OCI-LY3 (cell line): Measurements from ENCODE around the gene ACOX3.

ENCODE experiments used
- H2AFZ ChIP-seq: fragments of 200-600, 300-600 bp; shearing (Covaris generic); 2 replicates; pipeline ENCODE4 v1.6.0; 2014; ENCODE audit warnings: antibody characterized with exemption, low read depth, low read length
- H3K27ac ChIP-seq: fragments of 200-600, 300-600 bp; sonication (generic); 2 replicates; pipeline ENCODE4 v1.5.1; 2014; ENCODE audit warnings: mild to moderate bottlenecking, low read length, moderate library complexity, mixed read lengths
- H3K27me3 ChIP-seq: fragments of 200-600, 300-600 bp; sonication (generic); 2 replicates; pipeline ENCODE4 v1.6.1; 2014; ENCODE audit warnings: low read depth, low read length, mixed read lengths
- H3K36me3 ChIP-seq: fragments of 200-600, 300-600 bp; sonication (generic); replicated peaks from 2 replicates; pipeline ENCODE3; 2014; ENCODE audit warnings: low read depth, low read length, mixed read lengths
- H3K4me1 ChIP-seq: fragments of 300-600, 200-600 bp; sonication (generic); 2 replicates; pipeline ENCODE4 v1.6.1; 2014; ENCODE audit warnings: low read length, mixed read lengths
- H3K4me2 ChIP-seq: fragments of 200-600, 300-600 bp; sonication (generic); 2 replicates; pipeline ENCODE4 v1.6.1; 2014; ENCODE audit warnings: low read length, mixed read lengths
- H3K4me3 ChIP-seq: fragments of 300-600, 200-600 bp; sonication (generic); 2 replicates; pipeline ENCODE4 v1.5.1; 2014; ENCODE audit warnings: antibody characterized with exemption, mild to moderate bottlenecking, low read length, moderate library complexity
- H3K79me2 ChIP-seq: fragments of 300-600, 200-600 bp; shearing (Covaris generic); 2 replicates; pipeline ENCODE4 v1.6.1; 2014; ENCODE audit warnings: mild to moderate bottlenecking, low read length, mixed read lengths
- H3K9ac ChIP-seq: fragments of 300-600, 200-600 bp; shearing (Covaris generic); 2 replicates; pipeline ENCODE4 v1.6.0; 2014; ENCODE audit warnings: mild to moderate bottlenecking, low read length, moderate library complexity
- H3K9me3 ChIP-seq: fragments of 200-600, 300-600 bp; shearing (Covaris generic); 2 replicates; pipeline ENCODE4 v1.6.1; 2014; ENCODE audit warnings: low read length, mixed read lengths; ENCODE audit not compliant: insufficient read depth
- H4K20me1 ChIP-seq: fragments of 200-600, 300-600 bp; sonication (generic); 2 replicates; pipeline ENCODE4 v1.6.1; 2016; ENCODE audit warnings: low read length, mixed read lengths; ENCODE audit not compliant: insufficient read depth
- CTCF ChIP-seq: fragments of 200-600, 300-600 bp; sonication (generic); IDR thresholded peaks from 2 replicates; pipeline ENCODE4 v1.5.1; 2014; ENCODE audit warnings: antibody characterized with exemption, low read length, low read depth
- EZH2phosphoT487 ChIP-seq: fragments of 200-600 bp; shearing (Covaris generic); IDR thresholded peaks from 2 replicates; pipeline ENCODE4 v1.6.1; 2018; ENCODE audit warnings: antibody characterized with exemption, mixed run types, low read depth

ACOX3 gene

GRCh38 chr4:8378101-8378724, 62.3 kb downstream of the ACOX3 start:
- no peak overlapping the region for H3K27ac ChIP-seq
- no peak overlapping the region for H3K4me3 ChIP-seq
- H3K9ac ChIP-seq = no peak overlapping the region
- no peak overlapping the region for H3K4me2 ChIP-seq
- peaks cover 11% of the 10 kb centered on the region for H3K4me1 ChIP-seq
- no peaks in the 10 kb centered on the region for H3K27me3 ChIP-seq
- H3K79me2 ChIP-seq = no peaks in the 10 kb centered on the region
- TF ChIP-seq CTCF (no peak), EZH2phosphoT487 (no peak)
- no peak overlapping the region for H2AFZ ChIP-seq
- H3K9me3 ChIP-seq = no peaks in the 10 kb centered on the region
- no peaks in the 10 kb centered on the region for H4K20me1 ChIP-seq
- peaks cover 3% of the 10 kb centered on the region for H3K36me3 ChIP-seq

- Histone ChIP-seq H4K20me1 (no peaks in the 10 kb centered on the region), H3K79me2 (no peaks in the 10 kb centered on the region), H3K9me3 (no peaks in the 10 kb centered on the region), H3K4me3 (no peak overlapping the region), H3K36me3 (peaks cover 3% of the 10 kb centered on the region), H3K9ac (no peak overlapping the region), H3K27ac (no peak overlapping the region), H3K27me3 (no peaks in the 10 kb centered on the region), H2AFZ (no peak overlapping the region), H3K4me1 (peaks cover 4% of the 10 kb centered on the region), H3K4me2 (no peak overlapping the region)
- TF ChIP-seq EZH2phosphoT487 (no peak), CTCF (no peak)
Measured at GRCh38 chr4:8377103-8378075, 63.1 kb downstream of the ACOX3 start.

DNA sequence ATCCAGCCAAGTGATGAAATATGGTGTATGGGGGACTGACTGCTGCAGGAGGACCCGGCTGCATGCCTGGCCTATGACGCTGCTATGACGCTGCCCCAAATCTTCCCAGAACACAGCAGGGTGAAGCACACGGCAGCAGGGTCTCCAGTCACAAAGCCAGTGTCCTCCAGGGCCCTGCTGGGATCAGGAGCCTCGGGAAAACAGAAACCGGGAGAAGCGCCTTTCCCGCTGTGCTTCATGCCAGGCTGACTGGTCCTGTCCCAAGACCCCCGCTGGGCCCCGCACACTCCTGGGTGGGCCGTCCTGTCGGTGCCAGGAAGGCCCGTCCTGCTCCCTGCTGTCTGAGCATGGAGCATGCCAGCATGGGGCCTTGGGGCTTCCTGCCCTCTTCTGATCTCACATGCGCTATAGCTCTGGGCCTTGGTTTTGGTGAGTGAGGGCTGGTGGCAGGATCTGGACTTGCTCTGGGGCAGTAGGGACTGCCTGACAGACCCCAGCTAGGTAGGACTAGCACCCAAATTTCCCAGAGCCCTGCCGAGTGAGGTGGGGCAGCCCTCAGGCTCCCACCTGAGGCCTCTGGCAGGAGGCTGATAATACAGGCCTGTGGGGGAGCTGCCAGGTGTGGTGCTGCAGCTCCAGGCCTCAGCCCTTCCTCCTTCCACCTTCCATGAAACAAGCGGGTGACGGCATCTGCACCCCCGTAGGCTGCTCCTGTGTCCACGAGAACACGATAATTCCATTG, 64.0 kb downstream of the ACOX3 start:
- no peak overlapping the region for H2AFZ ChIP-seq
- H3K27me3 ChIP-seq = no peaks in the 10 kb centered on the region
- no peaks in the 10 kb centered on the region for H3K9me3 ChIP-seq
- H3K9ac ChIP-seq = no peak overlapping the region
- H3K36me3 ChIP-seq = no peaks in the 10 kb centered on the region
- no peaks in the 10 kb centered on the region for H3K4me1 ChIP-seq
- H3K4me3 ChIP-seq = no peak overlapping the region
- H3K79me2 ChIP-seq = no peaks in the 10 kb centered on the region
- no peaks in the 10 kb centered on the region for H4K20me1 ChIP-seq
- H3K4me2 ChIP-seq = no peak overlapping the region
- TF ChIP-seq EZH2phosphoT487 (no peak), CTCF (no peak)
- H3K27ac ChIP-seq = no peak overlapping the region
